Ureter (tissue), 1 donor: ENCODE data around the gene IQCB1. TPM values are rescaled to one million over a fixed set of nuclear protein-coding genes. Genes with fewer than 3 reads are reported as not detected.
"Not testable (repeated sequence)": the region's sequence is repeated elsewhere in the genome, so short reads cannot be mapped to it uniquely, and the experiment has no call there.

Experiments used
- DNase-seq: peaks from one replicate; pipeline ENCODE4 v3.0.0-alpha.2; 2020; ENCODE audit warnings: low spot score
- total RNA-seq: library from RNA; stranded (reverse); gene quantifications from one replicate; pipeline ENCODE4 v1.2.4, GENCODE V29; 2023
- donor health status: DM: yes; HTN: yes; CAD: no.

IQCB1 gene
- total RNA-seq, 1 donor from 2014 or later: 37.2 TPM

DNA sequence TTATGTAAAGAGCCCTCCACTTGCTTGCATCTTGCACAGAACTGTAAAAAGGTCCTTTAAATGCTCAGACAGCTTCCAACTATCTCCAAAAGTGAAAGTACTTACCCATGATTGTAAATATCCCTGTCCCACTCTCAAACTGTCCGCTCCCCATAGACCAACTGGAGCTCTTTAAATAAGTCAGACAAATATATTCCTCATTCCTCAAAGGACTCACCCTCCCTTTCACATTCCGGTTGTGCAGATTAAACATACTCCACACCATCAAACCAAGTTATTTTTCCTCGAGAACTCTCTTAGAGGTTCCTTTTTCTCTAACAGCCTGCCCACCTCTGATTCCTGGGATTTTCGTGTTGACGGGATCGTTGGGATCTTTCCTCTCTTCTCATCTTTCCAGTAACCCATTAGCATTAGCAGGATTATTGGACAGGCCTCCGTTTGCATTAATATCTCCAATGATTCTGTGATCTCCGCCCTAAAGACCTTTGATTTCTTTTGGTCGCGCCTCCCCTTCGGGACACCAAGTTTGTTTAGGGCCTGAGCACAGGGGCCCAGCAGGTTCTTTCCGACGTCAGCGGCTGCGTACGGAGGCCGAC is 86.1 kb downstream of the IQCB1 start:
- no peak for DNase-seq

DNA sequence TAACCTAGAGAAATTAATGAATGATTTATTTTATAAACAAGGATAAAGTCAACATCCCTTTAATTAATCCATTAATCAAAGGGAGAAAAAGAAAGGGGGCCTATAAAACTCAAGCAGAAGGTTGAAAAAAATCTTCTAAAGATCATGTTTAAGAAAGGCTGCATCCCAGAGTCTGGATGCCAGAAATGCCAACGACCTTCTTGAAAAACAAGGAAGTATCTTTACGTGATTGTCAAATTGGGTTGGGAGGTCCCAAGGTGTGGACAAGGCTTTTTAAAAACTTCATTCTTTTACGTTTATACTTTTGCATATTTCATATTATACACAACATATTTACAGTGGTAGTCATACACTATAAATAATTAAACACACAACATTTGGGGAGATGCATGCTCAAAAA is 86.9 kb downstream of the IQCB1 start:
- DNase-seq: no peak

DNA sequence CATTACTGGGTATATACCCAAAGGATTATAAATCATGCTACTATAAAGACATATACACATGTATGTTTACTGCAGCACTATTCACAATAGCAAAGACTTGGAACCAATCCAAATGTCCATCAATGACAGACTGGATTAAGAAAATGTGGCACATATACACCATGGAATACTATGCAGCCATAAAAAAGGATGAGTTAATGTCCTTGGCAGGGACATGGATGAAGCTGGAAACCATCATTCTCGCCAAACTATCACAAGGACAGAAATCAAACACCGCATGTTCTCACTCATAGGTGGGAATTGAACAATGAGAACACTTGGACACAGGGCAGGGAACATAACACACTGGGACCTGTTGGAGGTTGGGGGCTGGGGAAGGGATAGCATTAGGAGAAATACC is 91.8 kb downstream of the IQCB1 start:
- DNase-seq: not testable (repeated sequence)

DNA sequence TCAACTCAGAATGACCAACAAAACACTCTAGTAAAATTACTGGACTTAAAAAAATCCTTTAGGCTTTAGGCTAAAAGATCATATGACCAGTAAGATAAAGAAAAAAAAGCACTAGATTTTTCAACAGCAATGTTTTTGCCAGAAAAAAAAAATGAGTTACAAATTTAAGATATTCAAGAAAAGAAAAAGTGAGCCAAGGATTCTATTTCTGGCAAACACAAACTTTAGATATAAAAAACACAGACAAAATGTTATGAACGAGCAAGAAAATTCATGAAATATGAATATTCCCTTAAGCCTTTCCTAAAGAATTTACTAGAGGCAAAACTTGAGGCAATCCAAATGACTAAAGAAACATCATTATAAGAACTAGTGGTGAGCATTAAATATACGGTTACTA is 94.0 kb downstream of the IQCB1 start:
- no peak for DNase-seq

DNA sequence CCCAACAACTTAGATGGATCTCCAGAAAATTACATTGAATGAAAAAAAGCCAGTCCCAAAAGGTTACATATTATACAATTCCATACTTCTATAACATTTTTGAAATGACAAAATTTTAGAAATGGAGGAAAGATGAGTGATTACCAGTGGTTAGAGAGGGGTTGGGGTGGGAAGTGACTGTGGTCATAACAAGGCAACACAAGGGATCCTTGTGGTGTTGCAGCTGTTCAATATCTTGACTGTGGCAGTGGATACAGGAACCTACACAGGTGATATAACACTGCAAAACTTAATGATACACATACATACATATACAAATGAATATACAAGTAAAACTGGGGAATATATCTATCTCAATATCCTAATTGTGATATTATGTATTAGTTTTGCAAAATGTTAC is 95.0 kb downstream of the IQCB1 start:
- DNase-seq: no peak

DNA sequence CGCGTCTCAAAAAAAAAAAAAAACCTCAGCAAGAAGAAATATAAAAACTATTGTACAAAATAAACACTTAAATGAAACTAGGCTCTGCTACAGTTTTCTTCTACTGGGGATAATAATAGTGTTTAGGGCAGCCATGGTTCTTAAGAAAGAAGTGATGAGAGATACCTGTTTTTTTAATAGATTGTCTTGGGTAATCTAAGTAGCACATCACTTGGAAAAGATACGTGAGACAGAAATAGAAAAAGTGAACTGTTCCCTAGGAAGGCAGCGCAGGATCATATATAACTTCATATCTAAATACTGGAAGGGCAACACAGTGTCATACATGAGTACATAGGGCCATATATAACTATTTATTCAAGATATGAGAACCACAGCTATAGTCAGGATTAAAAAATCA is 97.2 kb downstream of the IQCB1 start:
- no peak for DNase-seq

DNA sequence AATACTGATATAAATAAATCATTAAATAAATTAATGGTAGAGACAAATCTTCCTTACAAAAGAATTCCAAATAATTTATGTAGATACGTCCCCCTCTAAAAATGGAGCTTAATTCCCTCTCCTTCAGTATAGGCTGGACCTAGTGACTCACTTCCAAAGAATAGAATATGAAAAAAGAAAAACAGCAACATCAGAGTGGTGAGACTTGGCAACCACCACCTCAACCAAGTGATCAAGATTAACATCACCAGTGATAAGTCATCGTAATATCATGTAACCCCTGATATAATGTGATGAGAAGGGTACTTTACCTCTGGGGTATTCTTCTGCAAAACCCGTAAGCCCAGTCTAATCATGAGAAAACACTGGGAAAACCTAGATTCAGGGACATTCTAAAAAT is 98.7 kb downstream of the IQCB1 start:
- no peak for DNase-seq

DNA sequence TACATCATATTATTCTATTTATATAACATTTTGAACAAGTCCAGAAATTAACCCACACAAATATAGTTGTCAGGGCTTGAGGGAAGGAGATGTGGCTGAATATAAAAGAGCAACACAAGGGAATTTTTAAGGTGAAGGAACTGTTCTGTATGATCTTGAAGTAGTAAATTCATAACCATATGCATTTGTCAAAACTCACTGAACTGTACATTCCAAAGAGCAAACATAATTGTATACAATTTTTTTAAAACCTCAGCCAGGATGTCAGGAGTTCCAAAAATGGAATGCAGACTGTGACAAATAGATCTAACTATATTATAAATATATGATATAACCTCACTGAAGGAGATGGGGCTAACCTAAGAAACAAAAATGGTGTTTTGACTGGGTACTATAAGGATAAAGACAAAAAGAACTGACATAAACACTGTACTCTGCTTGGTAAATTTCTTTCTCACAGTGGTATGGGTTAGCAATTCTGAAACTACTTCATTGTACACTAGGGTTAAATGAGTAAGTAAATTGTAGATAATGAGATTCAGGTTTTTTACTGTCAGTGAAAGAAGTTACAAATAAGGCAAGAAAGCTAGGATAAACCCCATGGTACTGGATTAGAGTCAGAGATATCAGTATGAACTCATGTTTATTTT is 99.7 kb downstream of the IQCB1 start:
- DNase-seq: no peak

DNA sequence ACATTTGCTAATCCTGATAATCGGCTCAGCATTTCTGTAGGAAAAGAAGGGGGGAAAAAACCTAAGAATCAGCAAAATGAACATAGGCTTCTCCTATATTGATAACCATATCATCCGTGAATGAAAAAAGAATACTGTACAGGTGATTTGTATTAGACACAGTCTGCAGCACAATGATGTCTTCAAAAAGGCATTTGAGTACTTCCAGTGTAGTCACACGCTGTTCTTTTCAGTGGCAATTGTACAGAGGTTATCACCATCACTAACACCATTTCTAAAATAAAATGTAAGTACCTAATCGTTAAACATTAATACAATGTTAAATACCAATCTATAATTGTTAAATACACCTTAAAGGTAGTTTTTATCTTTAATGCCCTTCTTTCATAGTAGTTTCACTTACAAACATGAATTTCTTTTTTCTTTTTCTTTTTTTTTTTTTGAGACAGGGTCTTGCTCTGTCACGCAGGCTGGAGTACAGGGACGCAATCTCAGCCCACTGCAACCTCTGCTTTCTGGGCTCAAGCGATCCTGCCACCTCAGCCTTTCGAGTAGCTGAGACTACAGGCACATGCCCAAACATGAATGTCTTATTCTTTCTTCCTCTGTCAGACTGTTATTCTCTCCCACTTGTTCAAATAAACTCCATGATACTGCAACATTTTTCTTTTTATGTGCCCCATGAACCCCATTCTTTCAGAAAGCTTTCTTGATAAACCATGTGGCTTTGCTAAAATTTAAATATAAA is 103.7 kb downstream of the IQCB1 start:
- no peak for DNase-seq

DNA sequence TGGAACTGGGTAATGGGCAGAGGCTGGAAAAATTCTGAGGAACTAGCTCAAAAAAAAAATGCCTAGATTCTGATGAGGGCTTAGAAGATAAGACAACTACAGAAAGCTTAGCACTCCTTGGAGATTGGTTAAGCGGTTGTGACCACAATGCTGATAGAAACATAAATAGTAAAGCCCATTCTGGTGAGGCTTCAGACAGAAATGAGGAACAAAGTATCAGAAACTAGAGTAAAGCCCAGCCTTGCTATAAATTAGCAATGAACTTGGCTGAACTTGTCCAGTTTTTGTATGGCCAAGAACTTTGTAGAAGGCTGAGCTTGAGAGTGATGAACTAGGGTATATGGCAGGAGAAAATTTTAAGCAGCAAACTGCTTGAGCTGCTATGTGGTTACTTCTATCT is 110.7 kb downstream of the IQCB1 start:
- DNase-seq: no peak

DNA sequence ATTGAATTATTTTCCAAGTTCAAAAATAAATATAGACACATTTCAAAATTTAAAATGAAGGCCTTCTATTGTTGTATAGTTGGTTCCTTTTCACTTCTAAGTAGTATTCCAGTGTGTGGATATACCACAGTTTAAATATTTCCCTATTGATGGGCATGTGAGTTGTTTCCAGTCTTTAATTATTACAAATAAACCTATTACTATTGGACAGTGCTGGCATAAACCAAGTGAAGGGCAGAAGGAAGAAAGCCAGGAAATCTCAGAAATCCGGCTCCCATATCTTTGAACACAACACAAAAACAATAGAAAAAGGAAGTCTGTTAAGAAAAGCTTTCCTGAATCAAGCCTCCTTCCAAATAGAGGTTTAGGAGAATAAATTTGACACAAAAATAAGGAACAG is 111.4 kb downstream of the IQCB1 start:
- no peak for DNase-seq

DNA sequence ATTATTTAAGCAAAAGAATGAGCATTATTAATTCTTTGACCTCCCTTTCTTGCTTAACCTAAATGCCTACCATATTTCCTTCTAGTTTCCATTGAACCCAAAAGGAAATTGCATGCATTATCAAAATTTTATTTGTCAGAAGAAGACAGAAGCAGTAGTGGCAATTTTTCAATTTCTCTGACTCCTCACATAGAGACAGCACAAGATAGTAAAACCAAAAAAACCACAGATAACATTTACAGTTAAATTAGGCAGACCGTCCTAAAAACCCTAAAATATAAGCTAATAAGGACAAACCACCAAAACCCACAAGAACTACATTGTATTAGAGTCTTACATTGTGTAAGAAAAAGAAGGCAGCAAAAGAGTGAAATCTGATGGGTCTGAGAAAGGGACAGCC is 112.4 kb downstream of the IQCB1 start:
- no peak for DNase-seq

DNA sequence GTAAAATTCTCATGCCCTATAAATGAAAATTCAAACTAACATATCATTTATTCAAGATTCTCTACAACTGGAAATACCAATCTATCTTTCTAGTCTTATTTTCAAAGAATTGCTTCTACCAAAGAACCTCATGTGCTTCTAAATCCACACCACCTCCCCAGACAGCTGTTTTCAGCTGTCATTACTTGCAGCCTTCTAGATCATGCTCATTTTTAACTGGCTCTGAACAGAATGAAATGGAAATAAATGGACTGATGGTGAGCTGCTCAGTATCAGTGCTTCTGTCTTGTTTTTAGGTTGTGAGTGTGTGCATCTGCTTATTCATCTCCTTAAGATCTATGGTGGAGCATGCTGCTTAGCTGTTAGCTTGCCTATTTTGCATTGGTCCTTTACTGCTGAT is 114.7 kb downstream of the IQCB1 start:
- no peak for DNase-seq

Other genes with a start within 250 kb of the IQCB1 start
- 0.23 TPM for gene FBXO40, start 241.7 kb downstream of the IQCB1 start, total RNA-seq
- gene HCLS1, start 174.2 kb downstream of the IQCB1 start, total RNA-seq: 37.4 TPM
- 92.7 TPM for gene GOLGB1, start 85.3 kb downstream of the IQCB1 start, total RNA-seq
- 9.3 TPM for gene EAF2, start 149 bp upstream of the IQCB1 start, total RNA-seq
- 39.2 TPM for gene SLC15A2, start 59.3 kb upstream of the IQCB1 start, total RNA-seq
- gene ILDR1, start 187.2 kb upstream of the IQCB1 start, total RNA-seq: 16.3 TPM
- gene CD86, start 220.3 kb upstream of the IQCB1 start, total RNA-seq: 3.0 TPM